Measurements from ENCODE around the gene WNT8B. TPM values are rescaled to one million over a fixed set of nuclear protein-coding genes. Genes with fewer than 3 reads are reported as not detected.

WNT8B gene
- total RNA-seq, 1 donor from 2014 or later = not detected

DNA sequence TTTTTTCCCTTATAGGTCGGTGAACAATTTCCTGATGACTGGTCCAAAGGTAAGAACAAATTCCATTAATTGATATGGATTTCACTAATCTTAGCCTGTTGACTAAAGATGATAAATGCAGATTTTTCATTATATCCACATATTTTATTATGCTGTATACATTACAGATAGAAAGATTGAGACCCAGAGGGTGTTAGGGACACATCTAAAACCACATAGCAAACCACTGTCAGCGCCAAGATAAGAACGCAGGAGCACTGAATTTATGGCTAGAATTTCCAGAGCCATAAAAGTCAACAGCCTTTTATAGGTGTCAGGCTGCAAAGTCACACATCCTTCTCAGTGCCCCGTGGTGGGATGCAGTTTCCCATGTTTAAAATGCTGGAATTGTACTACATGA lies 16.2 kb downstream of the WNT8B start:
- intact Hi-C loops (cut with DNase I) = no loop called here
- Histone ChIP-seq H3K4me3 (no peak overlapping the region), H3K27me3 (peaks cover 27% of the 10 kb centered on the region), H3K36me3 (no peaks in the 10 kb centered on the region), H3K9me3 (no peaks in the 10 kb centered on the region), H3K27ac (no peak overlapping the region), H3K4me1 (peaks cover 9% of the 10 kb centered on the region)
- ATAC-seq (no peak), DNase-seq (no peak)
- TF ChIP-seq, protein P1, sequence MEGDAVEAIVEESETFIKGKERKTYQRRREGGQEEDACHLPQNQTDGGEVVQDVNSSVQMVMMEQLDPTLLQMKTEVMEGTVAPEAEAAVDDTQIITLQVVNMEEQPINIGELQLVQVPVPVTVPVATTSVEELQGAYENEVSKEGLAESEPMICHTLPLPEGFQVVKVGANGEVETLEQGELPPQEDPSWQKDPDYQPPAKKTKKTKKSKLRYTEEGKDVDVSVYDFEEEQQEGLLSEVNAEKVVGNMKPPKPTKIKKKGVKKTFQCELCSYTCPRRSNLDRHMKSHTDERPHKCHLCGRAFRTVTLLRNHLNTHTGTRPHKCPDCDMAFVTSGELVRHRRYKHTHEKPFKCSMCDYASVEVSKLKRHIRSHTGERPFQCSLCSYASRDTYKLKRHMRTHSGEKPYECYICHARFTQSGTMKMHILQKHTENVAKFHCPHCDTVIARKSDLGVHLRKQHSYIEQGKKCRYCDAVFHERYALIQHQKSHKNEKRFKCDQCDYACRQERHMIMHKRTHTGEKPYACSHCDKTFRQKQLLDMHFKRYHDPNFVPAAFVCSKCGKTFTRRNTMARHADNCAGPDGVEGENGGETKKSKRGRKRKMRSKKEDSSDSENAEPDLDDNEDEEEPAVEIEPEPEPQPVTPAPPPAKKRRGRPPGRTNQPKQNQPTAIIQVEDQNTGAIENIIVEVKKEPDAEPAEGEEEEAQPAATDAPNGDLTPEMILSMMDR (IDR thresholded peaks at IDR 0.05) = no peak

DNA sequence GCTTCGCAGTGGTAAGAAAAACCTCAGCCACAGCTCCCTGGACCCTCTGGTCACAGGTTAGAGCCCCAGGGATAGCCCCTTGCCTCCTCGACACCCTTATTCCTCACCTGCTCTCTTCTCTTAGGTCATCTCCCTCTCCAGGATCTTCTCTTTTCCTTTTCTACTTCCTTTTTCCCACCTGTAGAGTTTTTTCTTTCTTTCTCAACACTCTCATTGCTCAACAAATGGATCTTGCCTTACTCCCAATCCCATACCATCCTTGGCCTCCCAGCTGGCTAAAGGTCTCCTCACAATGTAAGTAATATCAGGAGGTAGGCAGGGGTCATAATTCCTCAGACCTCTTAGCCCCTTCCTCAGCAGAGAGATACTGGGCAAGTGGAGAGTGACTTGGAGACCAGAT lies 17.2 kb downstream of the WNT8B start:
- Histone ChIP-seq H3K27ac (no peak overlapping the region), H3K4me1 (peaks cover 9% of the 10 kb centered on the region), H3K9me3 (no peaks in the 10 kb centered on the region), H3K27me3 (peaks cover 27% of the 10 kb centered on the region), H3K4me3 (no peak overlapping the region), H3K36me3 (no peaks in the 10 kb centered on the region)
- DNase-seq (no peak), ATAC-seq (no peak)
- TF ChIP-seq, protein P1 (IDR thresholded peaks at IDR 0.05) = no peak
- intact Hi-C loops (cut with DNase I) = no loop called here

DNA sequence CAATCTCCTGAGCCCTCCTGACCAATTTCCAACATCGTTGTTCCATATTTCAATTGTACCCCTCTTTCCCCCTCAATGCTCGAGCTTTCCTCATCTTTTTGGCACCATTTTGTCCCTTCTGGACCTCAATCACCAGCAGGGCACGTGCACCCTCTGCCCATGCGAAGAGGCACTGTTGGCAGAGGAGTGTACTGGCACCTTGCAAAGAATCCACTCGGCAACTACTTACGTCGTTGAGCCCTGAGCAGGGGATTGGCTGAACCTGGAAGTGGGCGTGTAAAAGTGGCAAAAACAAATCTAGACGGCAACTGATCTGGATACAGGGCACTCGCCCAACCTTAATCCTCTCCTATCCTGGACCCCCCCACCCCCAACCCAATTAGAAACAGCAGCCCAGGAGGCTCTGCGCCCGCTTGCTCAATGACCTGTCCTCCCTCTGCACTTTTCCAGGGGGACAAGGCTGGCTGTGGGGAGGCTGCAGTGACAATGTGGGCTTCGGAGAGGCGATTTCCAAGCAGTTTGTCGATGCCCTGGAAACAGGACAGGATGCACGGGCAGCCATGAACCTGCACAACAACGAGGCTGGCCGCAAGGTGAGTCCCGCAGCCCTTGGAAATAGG lies 18.8 kb downstream of the WNT8B start:
- TF ChIP-seq, protein P1 (IDR thresholded peaks at IDR 0.05) = no peak
- no peaks in the 10 kb centered on the region for H3K36me3 ChIP-seq
- intact Hi-C loops (cut with DNase I) = no loop called here
- ATAC-seq = peak; percentile 96
- H3K9me3 ChIP-seq = no peaks in the 10 kb centered on the region
- peak overlapping the region; percentile 55 for H3K4me3 ChIP-seq
- H3K27ac ChIP-seq = no peak overlapping the region
- peak; percentile 87 for DNase-seq
- H3K4me1 ChIP-seq = peaks cover 9% of the 10 kb centered on the region
- peaks cover 27% of the 10 kb centered on the region for H3K27me3 ChIP-seq

DNA sequence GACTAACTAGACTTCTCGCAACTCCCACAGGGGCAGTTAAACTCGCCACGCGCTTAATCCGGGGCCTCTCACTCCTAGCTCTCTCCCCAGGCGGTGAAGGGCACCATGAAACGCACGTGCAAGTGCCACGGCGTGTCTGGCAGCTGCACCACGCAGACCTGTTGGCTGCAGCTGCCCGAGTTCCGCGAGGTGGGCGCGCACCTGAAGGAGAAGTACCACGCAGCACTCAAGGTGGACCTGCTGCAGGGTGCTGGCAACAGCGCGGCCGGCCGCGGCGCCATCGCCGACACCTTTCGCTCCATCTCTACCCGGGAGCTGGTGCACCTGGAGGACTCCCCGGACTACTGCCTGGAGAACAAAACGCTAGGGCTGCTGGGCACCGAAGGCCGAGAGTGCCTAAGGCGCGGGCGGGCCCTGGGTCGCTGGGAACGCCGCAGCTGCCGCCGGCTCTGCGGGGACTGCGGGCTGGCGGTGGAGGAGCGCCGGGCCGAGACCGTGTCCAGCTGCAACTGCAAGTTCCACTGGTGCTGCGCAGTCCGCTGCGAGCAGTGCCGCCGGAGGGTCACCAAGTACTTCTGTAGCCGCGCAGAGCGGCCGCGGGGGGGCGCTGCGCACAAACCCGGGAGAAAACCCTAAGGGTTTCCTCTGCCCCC lies 19.5 kb downstream of the WNT8B start:
- DNase-seq = peak; percentile 89
- Histone ChIP-seq H3K27me3 (peaks cover 27% of the 10 kb centered on the region), H3K27ac (no peak overlapping the region), H3K4me3 (peak overlapping the region; percentile 55), H3K36me3 (no peaks in the 10 kb centered on the region), H3K9me3 (no peaks in the 10 kb centered on the region), H3K4me1 (peaks cover 9% of the 10 kb centered on the region)
- TF ChIP-seq, protein P1 (IDR thresholded peaks at IDR 0.05) = peak; percentile 84
- ATAC-seq = peak; percentile 90
- intact Hi-C loops (cut with DNase I) = no loop called here

DNA sequence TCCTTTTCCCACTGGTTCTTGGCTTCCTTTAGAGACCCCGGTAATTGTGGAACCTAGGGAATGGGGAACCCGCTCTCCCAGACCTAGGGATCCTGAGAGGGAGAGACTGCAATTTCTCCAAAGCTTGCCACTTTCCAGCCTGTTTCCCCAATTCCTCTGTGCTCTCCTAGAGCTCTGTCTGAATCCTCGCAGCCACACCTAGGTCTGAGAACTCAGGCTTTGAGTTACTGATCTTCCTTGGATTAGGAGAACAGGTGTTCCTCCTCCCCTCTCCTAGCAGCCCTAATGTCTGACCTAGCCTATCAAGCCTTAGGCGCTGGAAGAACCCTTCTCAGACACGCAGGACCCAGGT lies 20.0 kb downstream of the WNT8B start:
- H3K4me3 ChIP-seq = peak overlapping the region; percentile 55
- TF ChIP-seq, protein P1 (IDR thresholded peaks at IDR 0.05) = no peak
- ATAC-seq = no peak
- H3K27me3 ChIP-seq = peaks cover 27% of the 10 kb centered on the region
- H3K9me3 ChIP-seq = no peaks in the 10 kb centered on the region
- no peak overlapping the region for H3K27ac ChIP-seq
- intact Hi-C loops (cut with DNase I) = no loop called here
- peaks cover 9% of the 10 kb centered on the region for H3K4me1 ChIP-seq
- no peak for DNase-seq
- H3K36me3 ChIP-seq = peaks cover 3% of the 10 kb centered on the region

Measured in upper lobe of right lung (tissue), 1 donor.